AG08396 (cell line): ENCODE measurements around the gene KIF15.
"Not testable (repeated sequence)": the region's sequence is repeated elsewhere in the genome, so short reads cannot be mapped to it uniquely, and the experiment has no call there.

Source experiments
- DNase-seq: peaks from one replicate; pipeline ENCODE4 v3.0.0; 2012; ENCODE audit warnings: low spot score, mixed read lengths

The KIF15 gene

GRCh38 chr3:44761424-44762169, at the start of gene KIF15, which contains the start of gene KIAA1143:
TSS of gene KIF15 (plus strand) at chr3:44761794. CDS start at chr3:44761866, 72 bp downstream.
TSS of gene KIAA1143 (minus strand) at chr3:44761619. CDS start at chr3:44761602, 17 bp downstream.
- DNase-seq, result peak; percentile 97

- peak; percentile 94 for DNase-seq
Measured at GRCh38 chr3:44712455-44713075, 49.0 kb upstream of the KIF15 start, which contains the start of gene ZNF502. TSS of gene ZNF502 (plus strand) at chr3:44712660. CDS start at chr3:44720262, 7,602 bp downstream.

GRCh38 chr3:44721231-44722102, 40.1 kb upstream of the KIF15 start:
- no peak for DNase-seq

GRCh38 chr3:44722103-44722401, 39.5 kb upstream of the KIF15 start:
- no peak for DNase-seq

- peak; percentile 92 for DNase-seq
Measured at GRCh38 chr3:44729384-44729910, 32.1 kb upstream of the KIF15 start, which contains the start of gene ZNF501. TSS of gene ZNF501 (plus strand) at chr3:44729635. CDS start at chr3:44734422, 4,787 bp downstream.

GRCh38 chr3:44734646-44735168, 26.9 kb upstream of the KIF15 start:
- no peak for DNase-seq

GRCh38 chr3:44761101-44761423, 532 bp upstream of the KIF15 start:
- DNase-seq, result no peak

- DNase-seq, result no peak
Measured at GRCh38 chr3:44762170-44762677, 630 bp downstream of the KIF15 start.

- DNase-seq, result no peak
Measured at GRCh38 chr3:44762690-44763089, 1.1 kb downstream of the KIF15 start.

- DNase-seq, result no peak
Measured at GRCh38 chr3:44764248-44764647, 2.7 kb downstream of the KIF15 start.

GRCh38 chr3:44771424-44772098, 10.0 kb downstream of the KIF15 start:
- no peak for DNase-seq

- no peak for DNase-seq
Measured at GRCh38 chr3:44772099-44772442, 10.5 kb downstream of the KIF15 start.

GRCh38 chr3:44782891-44783290, 21.3 kb downstream of the KIF15 start:
- no peak for DNase-seq

- peak; percentile 18 for DNase-seq
Measured at GRCh38 chr3:44795197-44795596, 33.6 kb downstream of the KIF15 start.

GRCh38 chr3:44802011-44802410, 40.4 kb downstream of the KIF15 start:
- DNase-seq, result no peak

GRCh38 chr3:44803298-44803697, 41.7 kb downstream of the KIF15 start:
- DNase-seq, result no peak

GRCh38 chr3:44805960-44806359, 44.4 kb downstream of the KIF15 start:
- DNase-seq, result no peak

GRCh38 chr3:44814751-44815150, 53.2 kb downstream of the KIF15 start:
- DNase-seq, result no peak

GRCh38 chr3:44816334-44816733, 54.7 kb downstream of the KIF15 start:
- DNase-seq, result not testable (repeated sequence)

- DNase-seq, result not testable (repeated sequence)
Measured at GRCh38 chr3:44821206-44821605, 59.6 kb downstream of the KIF15 start.

GRCh38 chr3:44825264-44825925, 63.8 kb downstream of the KIF15 start:
- DNase-seq, result peak; percentile 73
